ENCODE results near the gene SSU72. TPM values are rescaled to one million over a fixed set of nuclear protein-coding genes. Genes with fewer than 3 reads are reported as not detected.

SSU72 gene
- total and polyA plus RNA-seq, 4 donors: 35.4 to 57.4 (median 44.3) TPM

- Histone ChIP-seq H3K9me3 (ENCODE audit: control insufficient read depth in 4 of 4, low read length in 3 of 4) (no peaks in the 10 kb centered on the region), H3K27me3 (ENCODE audit: control insufficient read depth in 4 of 4, insufficient read depth in 4 of 4, low read length in 3 of 4) (no peaks in the 10 kb centered on the region), H3K4me1 (ENCODE audit: control insufficient read depth in 4 of 4, insufficient read depth in 4 of 4, low read length in 3 of 4) (peaks cover 8 to 50% (median 42%) of the 10 kb centered on the region in 4 donors), H3K9ac (ENCODE audit: low read depth in 1 of 2, low read length in 2 of 2) (no peak overlapping the region), H3K36me3 (ENCODE audit: control insufficient read depth in 4 of 4, insufficient read depth in 3 of 4, low read depth in 1 of 4, low read length in 3 of 4) (peaks cover 0 to 6% (median 0%) of the 10 kb centered on the region in 4 donors), H3K4me3 (ENCODE audit: low read depth in 1 of 3, low read length in 3 of 3) (no peak overlapping the region), H3K27ac (ENCODE audit: low read depth in 1 of 2, low read length in 2 of 2) (peak overlapping the region in 1 of 2 donors; percentile 94)
- DNase-seq (ENCODE audit: low spot score): no peak
- 62% methylated on average over 11 of the region's 11 CpGs for WGBS
- TF ChIP-seq SP1 (IDR thresholded peaks at IDR 0.05): no peak
- TF ChIP-seq TAF1 (conservative IDR thresholded peaks at IDR 0.05): no peak
- TF ChIP-seq EGR1 (IDR thresholded peaks at IDR 0.05; ENCODE audit: low read depth in 2 of 2): no peak
- no peak for TF ChIP-seq RXRA (IDR thresholded peaks at IDR 0.05)
- no peak for TF ChIP-seq GABPA (IDR thresholded peaks at IDR 0.05 in 1 of 2, conservative IDR thresholded peaks at IDR 0.05 in 1 of 2)
- no peak for TF ChIP-seq JUND (IDR thresholded peaks at IDR 0.05)
- TF ChIP-seq HNF4A (conservative IDR thresholded peaks at IDR 0.05): no peak
- TF ChIP-seq NR2F2 (IDR thresholded peaks at IDR 0.05): no peak
- no peak for TF ChIP-seq FOXA2 (IDR thresholded peaks at IDR 0.05)
- TF ChIP-seq FOXA1 (IDR thresholded peaks at IDR 0.05): no peak
- TF ChIP-seq, protein P1, sequence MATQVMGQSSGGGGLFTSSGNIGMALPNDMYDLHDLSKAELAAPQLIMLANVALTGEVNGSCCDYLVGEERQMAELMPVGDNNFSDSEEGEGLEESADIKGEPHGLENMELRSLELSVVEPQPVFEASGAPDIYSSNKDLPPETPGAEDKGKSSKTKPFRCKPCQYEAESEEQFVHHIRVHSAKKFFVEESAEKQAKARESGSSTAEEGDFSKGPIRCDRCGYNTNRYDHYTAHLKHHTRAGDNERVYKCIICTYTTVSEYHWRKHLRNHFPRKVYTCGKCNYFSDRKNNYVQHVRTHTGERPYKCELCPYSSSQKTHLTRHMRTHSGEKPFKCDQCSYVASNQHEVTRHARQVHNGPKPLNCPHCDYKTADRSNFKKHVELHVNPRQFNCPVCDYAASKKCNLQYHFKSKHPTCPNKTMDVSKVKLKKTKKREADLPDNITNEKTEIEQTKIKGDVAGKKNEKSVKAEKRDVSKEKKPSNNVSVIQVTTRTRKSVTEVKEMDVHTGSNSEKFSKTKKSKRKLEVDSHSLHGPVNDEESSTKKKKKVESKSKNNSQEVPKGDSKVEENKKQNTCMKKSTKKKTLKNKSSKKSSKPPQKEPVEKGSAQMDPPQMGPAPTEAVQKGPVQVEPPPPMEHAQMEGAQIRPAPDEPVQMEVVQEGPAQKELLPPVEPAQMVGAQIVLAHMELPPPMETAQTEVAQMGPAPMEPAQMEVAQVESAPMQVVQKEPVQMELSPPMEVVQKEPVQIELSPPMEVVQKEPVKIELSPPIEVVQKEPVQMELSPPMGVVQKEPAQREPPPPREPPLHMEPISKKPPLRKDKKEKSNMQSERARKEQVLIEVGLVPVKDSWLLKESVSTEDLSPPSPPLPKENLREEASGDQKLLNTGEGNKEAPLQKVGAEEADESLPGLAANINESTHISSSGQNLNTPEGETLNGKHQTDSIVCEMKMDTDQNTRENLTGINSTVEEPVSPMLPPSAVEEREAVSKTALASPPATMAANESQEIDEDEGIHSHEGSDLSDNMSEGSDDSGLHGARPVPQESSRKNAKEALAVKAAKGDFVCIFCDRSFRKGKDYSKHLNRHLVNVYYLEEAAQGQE (IDR thresholded peaks at IDR 0.05): no peak
- no peak for TF ChIP-seq CTCF (IDR thresholded peaks at IDR 0.05; ENCODE audit: low read depth, low read length, missing input control)
- TF ChIP-seq ATF3 (IDR thresholded peaks at IDR 0.05): no peak
Observed at GRCh38 chr1:1613509-1614082, 38.9 kb upstream of the SSU72 start.

GRCh38 chr1:1612104-1612400, 37.4 kb upstream of the SSU72 start:
- H3K9ac ChIP-seq (ENCODE audit: low read depth in 1 of 2, low read length in 2 of 2): no peak overlapping the region
- H3K36me3 ChIP-seq (ENCODE audit: control insufficient read depth in 4 of 4, insufficient read depth in 3 of 4, low read depth in 1 of 4, low read length in 3 of 4): no peaks in the 10 kb centered on the region
- TF ChIP-seq HNF4A (conservative IDR thresholded peaks at IDR 0.05): no peak
- WGBS: 96% methylated on average over 3 of the region's 3 CpGs
- H3K4me3 ChIP-seq (ENCODE audit: low read depth in 1 of 3, low read length in 3 of 3): no peak overlapping the region
- no peak for DNase-seq (ENCODE audit: low spot score)
- H3K9me3 ChIP-seq (ENCODE audit: control insufficient read depth in 4 of 4, low read length in 3 of 4): no peaks in the 10 kb centered on the region
- no peak overlapping the region for H3K27ac ChIP-seq (ENCODE audit: low read depth in 1 of 2, low read length in 2 of 2)
- no peaks in the 10 kb centered on the region for H3K27me3 ChIP-seq (ENCODE audit: control insufficient read depth in 4 of 4, insufficient read depth in 4 of 4, low read length in 3 of 4)
- peaks cover 8 to 41% (median 36%) of the 10 kb centered on the region in 4 donors for H3K4me1 ChIP-seq (ENCODE audit: control insufficient read depth in 4 of 4, insufficient read depth in 4 of 4, low read length in 3 of 4)

GRCh38 chr1:1610796-1611195, 36.1 kb upstream of the SSU72 start:
- Histone ChIP-seq H3K4me3 (ENCODE audit: low read depth in 1 of 3, low read length in 3 of 3) (no peak overlapping the region), H3K9ac (ENCODE audit: low read depth in 1 of 2, low read length in 2 of 2) (no peak overlapping the region), H3K27ac (ENCODE audit: low read depth in 1 of 2, low read length in 2 of 2) (no peak overlapping the region), H3K9me3 (ENCODE audit: control insufficient read depth in 4 of 4, low read length in 3 of 4) (no peaks in the 10 kb centered on the region), H3K36me3 (ENCODE audit: control insufficient read depth in 4 of 4, insufficient read depth in 3 of 4, low read depth in 1 of 4, low read length in 3 of 4) (no peaks in the 10 kb centered on the region), H3K27me3 (ENCODE audit: control insufficient read depth in 4 of 4, insufficient read depth in 4 of 4, low read length in 3 of 4) (no peaks in the 10 kb centered on the region), H3K4me1 (ENCODE audit: control insufficient read depth in 4 of 4, insufficient read depth in 4 of 4, low read length in 3 of 4) (peaks cover 3 to 31% (median 27%) of the 10 kb centered on the region in 4 donors)
- DNase-seq (ENCODE audit: low spot score): no peak
- WGBS: 76% methylated on average over 9 of the region's 9 CpGs
- TF ChIP-seq, protein P1 (IDR thresholded peaks at IDR 0.05): no peak
- TF ChIP-seq, protein P2, sequence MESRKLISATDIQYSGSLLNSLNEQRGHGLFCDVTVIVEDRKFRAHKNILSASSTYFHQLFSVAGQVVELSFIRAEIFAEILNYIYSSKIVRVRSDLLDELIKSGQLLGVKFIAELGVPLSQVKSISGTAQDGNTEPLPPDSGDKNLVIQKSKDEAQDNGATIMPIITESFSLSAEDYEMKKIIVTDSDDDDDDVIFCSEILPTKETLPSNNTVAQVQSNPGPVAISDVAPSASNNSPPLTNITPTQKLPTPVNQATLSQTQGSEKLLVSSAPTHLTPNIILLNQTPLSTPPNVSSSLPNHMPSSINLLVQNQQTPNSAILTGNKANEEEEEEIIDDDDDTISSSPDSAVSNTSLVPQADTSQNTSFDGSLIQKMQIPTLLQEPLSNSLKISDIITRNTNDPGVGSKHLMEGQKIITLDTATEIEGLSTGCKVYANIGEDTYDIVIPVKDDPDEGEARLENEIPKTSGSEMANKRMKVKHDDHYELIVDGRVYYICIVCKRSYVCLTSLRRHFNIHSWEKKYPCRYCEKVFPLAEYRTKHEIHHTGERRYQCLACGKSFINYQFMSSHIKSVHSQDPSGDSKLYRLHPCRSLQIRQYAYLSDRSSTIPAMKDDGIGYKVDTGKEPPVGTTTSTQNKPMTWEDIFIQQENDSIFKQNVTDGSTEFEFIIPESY (IDR thresholded peaks at IDR 0.05): no peak
- TF ChIP-seq FOXA1 (IDR thresholded peaks at IDR 0.05) (no peak), SP1 (IDR thresholded peaks at IDR 0.05) (no peak), EGR1 (IDR thresholded peaks at IDR 0.05; ENCODE audit: low read depth in 2 of 2) (no peak), NR2F2 (IDR thresholded peaks at IDR 0.05) (no peak), ATF3 (IDR thresholded peaks at IDR 0.05) (no peak)

All from liver (tissue), 9 donors.